CD4-positive, alpha-beta memory T cell (primary cell): Measurements from ENCODE around the gene NR0B2. TPM values are rescaled to one million over a fixed set of nuclear protein-coding genes. Genes with fewer than 3 reads are reported as not detected.

Source experiments
- CTCF ChIA-PET: fragments of 350-600 bp; sonication (Branson Sonifier 250); formaldehyde crosslinking; loops from one replicate; lab custom pipeline; 2021; ENCODE audit warnings: inconsistent platforms; ENCODE audit not compliant: partially characterized antibody; lab: Charles Lee
- POLR2A ChIA-PET: fragments of 350-600 bp; sonication (Branson Sonifier 250); formaldehyde crosslinking; loops from one replicate; lab custom pipeline; 2021; ENCODE audit not compliant: partially characterized antibody; lab: Charles Lee
- DNase-seq, 5 donors: peaks; one replicate each; pipeline versions ENCODE4 v3.0.0 to v3.0.0-alpha.2; 2020 to 2022; ENCODE audit warnings: mixed read lengths in 1 of 5
- H3K27ac ChIP-seq: one replicate; pipeline ENCODE4 v1.7.0; 2013; ENCODE audit warnings: low read depth, low read length
- H3K27me3 ChIP-seq: 2 replicates; pipeline ENCODE4 v1.7.0; 2013; ENCODE audit warnings: mild to moderate bottlenecking, low read length, moderate library complexity; ENCODE audit not compliant: insufficient read depth
- H3K36me3 ChIP-seq: 2 replicates; pipeline ENCODE4 v1.7.0; 2013; ENCODE audit warnings: mild to moderate bottlenecking, low read length, moderate library complexity; ENCODE audit not compliant: insufficient read depth
- H3K4me1 ChIP-seq: 2 replicates; pipeline ENCODE4 v1.7.0; 2013; ENCODE audit warnings: mild to moderate bottlenecking, low read length, moderate library complexity; ENCODE audit not compliant: insufficient read depth
- H3K4me3 ChIP-seq, 2 donors: one replicate each; pipeline ENCODE4 v1.7.0; 2013; ENCODE audit warnings: low read length in 2 of 2, mild to moderate bottlenecking in 1 of 2
- H3K9me3 ChIP-seq, 2 donors: one replicate each; pipeline ENCODE4 v1.7.0; 2013; ENCODE audit warnings: low read length in 2 of 2, control low read depth in 1 of 2; ENCODE audit not compliant: control insufficient read depth in 1 of 2
- H3K27ac Mint-ChIP-seq, 7 donors: one replicate each; pipeline ENCODE4 v1.8.0; 2020 to 2021; ENCODE audit warnings: mixed read lengths in 7 of 7, mild to moderate bottlenecking in 6 of 7, inconsistent platforms in 3 of 7, moderate library complexity in 3 of 7
- H3K27me3 Mint-ChIP-seq, 2 donors: one replicate each; pipeline ENCODE4 v1.8.0; 2020 to 2021; ENCODE audit warnings: mixed read lengths in 2 of 2
- H3K36me3 Mint-ChIP-seq, 2 donors: one replicate each; pipeline ENCODE4 v1.8.0; 2020 to 2021; ENCODE audit warnings: mixed read lengths in 2 of 2, inconsistent platforms in 1 of 2, mild to moderate bottlenecking in 1 of 2
- H3K4me1 Mint-ChIP-seq, 4 donors: one replicate each; pipeline ENCODE4 v1.8.0; 2020 to 2021; ENCODE audit warnings: mixed read lengths in 4 of 4, mild to moderate bottlenecking in 1 of 4
- H3K4me3 Mint-ChIP-seq, 8 donors: one replicate each; pipeline ENCODE4 v1.8.0; 2020 to 2021; ENCODE audit warnings: mixed read lengths in 8 of 8, mild to moderate bottlenecking in 7 of 8, moderate library complexity in 6 of 8, inconsistent platforms in 3 of 8
- H3K9me3 Mint-ChIP-seq, 8 donors: one replicate each; pipeline ENCODE4 v1.8.0; 2020 to 2021; ENCODE audit warnings: mixed read lengths in 8 of 8, mild to moderate bottlenecking in 5 of 8, inconsistent platforms in 3 of 8, moderate library complexity in 1 of 8
- intact Hi-C: fragments of 100-400 bp; cut with micrococcal nuclease; formaldehyde crosslinking; loops from one replicate; pipeline ENCODE4 v1.15.1; 2023
- polyA plus RNA-seq, 2 donors: library from polyadenylated mRNA; unstranded; fragments of 300-500 nt; fragmentation: Illumina TruSeq; gene quantifications; one replicate each; pipeline ENCODE4 v1.2.3, GENCODE V29; 2021
- total RNA-seq, 2 experiments: library from RNA; stranded (reverse); gene quantifications; one replicate each; pipeline ENCODE4 v1.2.3, GENCODE V29; 2021

Gene NR0B2
- total and polyA plus RNA-seq, 4 experiments from 2014 or later: not detected

GRCh38 chr1:26956321-26956720, 42.5 kb upstream of the NR0B2 start:
- no peak overlapping the region for H3K4me3 Mint-ChIP-seq
- intact Hi-C loops: no loop called here
- H3K9me3 ChIP-seq: no peaks in the 10 kb centered on the region
- no peak overlapping the region for H3K27ac ChIP-seq
- H3K4me3 ChIP-seq: no peak overlapping the region
- H3K27ac Mint-ChIP-seq: no peak overlapping the region
- H3K27me3 ChIP-seq: no peaks in the 10 kb centered on the region
- no peak for DNase-seq
- peaks cover 0 to 2% of the 10 kb centered on the region in 2 donors for H3K27me3 Mint-ChIP-seq
- ChIA-PET POLR2A (no interaction called here), CTCF (no interaction called here)
- no peaks in the 10 kb centered on the region for H3K36me3 ChIP-seq
- peaks cover 3 to 15% (median 7%) of the 10 kb centered on the region in 4 donors for H3K4me1 Mint-ChIP-seq
- peaks cover 15% of the 10 kb centered on the region for H3K4me1 ChIP-seq
- peaks cover 0 to 1% (median 0%) of the 10 kb centered on the region in 8 donors for H3K9me3 Mint-ChIP-seq
- H3K36me3 Mint-ChIP-seq: peaks cover 12% of the 10 kb centered on the region in 2 donors

- Histone ChIP-seq H3K4me3 (no peak overlapping the region), H3K27me3 (no peaks in the 10 kb centered on the region), H3K9me3 (no peaks in the 10 kb centered on the region), H3K36me3 (no peaks in the 10 kb centered on the region), H3K4me1 (no peaks in the 10 kb centered on the region), H3K27ac (no peak overlapping the region)
- Mint-ChIP-seq H3K27ac (no peak overlapping the region), H3K4me1 (peaks cover 0 to under 1% (median 0%) of the 10 kb centered on the region in 4 donors), H3K4me3 (no peak overlapping the region), H3K9me3 (peaks cover 0 to 1% (median 0%) of the 10 kb centered on the region in 8 donors), H3K36me3 (peaks cover 20 to 21% of the 10 kb centered on the region in 2 donors), H3K27me3 (no peaks in the 10 kb centered on the region)
- ChIA-PET POLR2A (interaction anchor here (0.6 kb wide), 1 partner anchor 909 kb away, joined by 3 read pairs; no protein-coding TSS in a partner anchor), CTCF (no interaction called here)
- DNase-seq: no peak
- intact Hi-C loops: no loop called here
These were observed 39.6 kb upstream of the NR0B2 start for GRCh38 chr1:26953374-26953773.

GRCh38 chr1:26951821-26952497, 38.2 kb upstream of the NR0B2 start:
- DNase-seq: no peak
- no peaks in the 10 kb centered on the region for H3K9me3 ChIP-seq
- CTCF ChIA-PET: interaction anchor here (1.3 kb wide), 1 partner anchor 9 kb away, joined by 3 read pairs; the partner anchor contains the start of gene KDF1
- H3K36me3 ChIP-seq: no peaks in the 10 kb centered on the region
- Mint-ChIP-seq H3K36me3 (peaks cover 20 to 23% of the 10 kb centered on the region in 2 donors), H3K9me3 (peaks cover 0 to 1% (median 0%) of the 10 kb centered on the region in 8 donors), H3K27me3 (no peaks in the 10 kb centered on the region), H3K4me3 (no peak overlapping the region), H3K27ac (peak overlapping the region in 1 of 7 donors; percentile 24), H3K4me1 (no peaks in the 10 kb centered on the region)
- intact Hi-C loops: no loop called here
- no peaks in the 10 kb centered on the region for H3K4me1 ChIP-seq
- no peaks in the 10 kb centered on the region for H3K27me3 ChIP-seq
- H3K4me3 ChIP-seq: no peak overlapping the region
- POLR2A ChIA-PET: no interaction called here
- H3K27ac ChIP-seq: no peak overlapping the region

- H3K4me1 ChIP-seq: no peaks in the 10 kb centered on the region
- H3K27me3 Mint-ChIP-seq: no peaks in the 10 kb centered on the region
- no peaks in the 10 kb centered on the region for H3K9me3 ChIP-seq
- DNase-seq: no peak
- intact Hi-C loops: no loop called here
- ChIA-PET CTCF (interaction anchor here (1.3 kb wide), 1 partner anchor 9 kb away, joined by 3 read pairs; the partner anchor contains the start of gene KDF1), POLR2A (no interaction called here)
- H3K4me3 ChIP-seq: no peak overlapping the region
- H3K9me3 Mint-ChIP-seq: no peaks in the 10 kb centered on the region
- H3K27ac ChIP-seq: no peak overlapping the region
- no peaks in the 10 kb centered on the region for H3K36me3 ChIP-seq
- H3K4me1 Mint-ChIP-seq: no peaks in the 10 kb centered on the region
- no peak overlapping the region for H3K4me3 Mint-ChIP-seq
- H3K36me3 Mint-ChIP-seq: peaks cover 15 to 25% of the 10 kb centered on the region in 2 donors
- H3K27ac Mint-ChIP-seq: no peak overlapping the region
- no peaks in the 10 kb centered on the region for H3K27me3 ChIP-seq
These were observed 37.4 kb upstream of the NR0B2 start for GRCh38 chr1:26951216-26951615.

- no peak for DNase-seq
- intact Hi-C loops: no loop called here
- peaks cover 16 to 31% of the 10 kb centered on the region in 2 donors for H3K36me3 Mint-ChIP-seq
- Histone ChIP-seq H3K4me1 (no peaks in the 10 kb centered on the region), H3K9me3 (no peaks in the 10 kb centered on the region), H3K4me3 (no peak overlapping the region), H3K27me3 (no peaks in the 10 kb centered on the region), H3K36me3 (peaks cover 6% of the 10 kb centered on the region), H3K27ac (no peak overlapping the region)
- H3K27ac Mint-ChIP-seq: peak overlapping the region in 1 of 7 donors; percentile 47
- no peaks in the 10 kb centered on the region for H3K27me3 Mint-ChIP-seq
- no peaks in the 10 kb centered on the region for H3K4me1 Mint-ChIP-seq
- H3K4me3 Mint-ChIP-seq: no peak overlapping the region
- CTCF ChIA-PET: no interaction called here
- H3K9me3 Mint-ChIP-seq: no peaks in the 10 kb centered on the region
- POLR2A ChIA-PET: no interaction called here
These were observed 36.8 kb upstream of the NR0B2 start for GRCh38 chr1:26950602-26951001.

GRCh38 chr1:26949926-26950319, 36.1 kb upstream of the NR0B2 start:
- H3K27me3 ChIP-seq: no peaks in the 10 kb centered on the region
- H3K27ac Mint-ChIP-seq: no peak overlapping the region
- no peaks in the 10 kb centered on the region for H3K4me1 Mint-ChIP-seq
- DNase-seq: no peak
- no peak overlapping the region for H3K4me3 Mint-ChIP-seq
- intact Hi-C loops: no loop called here
- no peaks in the 10 kb centered on the region for H3K9me3 Mint-ChIP-seq
- POLR2A ChIA-PET: interaction anchor here (0.8 kb wide), 1 partner anchor 9 kb away, joined by 3 read pairs; no protein-coding TSS in a partner anchor
- no peaks in the 10 kb centered on the region for H3K27me3 Mint-ChIP-seq
- no peak overlapping the region for H3K27ac ChIP-seq
- H3K36me3 Mint-ChIP-seq: peaks cover 22 to 38% of the 10 kb centered on the region in 2 donors
- H3K4me3 ChIP-seq: no peak overlapping the region
- CTCF ChIA-PET: no interaction called here
- no peaks in the 10 kb centered on the region for H3K4me1 ChIP-seq
- peaks cover 12% of the 10 kb centered on the region for H3K36me3 ChIP-seq
- no peaks in the 10 kb centered on the region for H3K9me3 ChIP-seq

- H3K4me3 Mint-ChIP-seq: no peak overlapping the region
- POLR2A ChIA-PET: interaction anchor here (0.8 kb wide), 1 partner anchor 9 kb away, joined by 3 read pairs; no protein-coding TSS in a partner anchor
These were observed 35.6 kb upstream of the NR0B2 start for GRCh38 chr1:26949266-26949925.

More at GRCh38 chr1:26949266-26949925, 35.6 kb upstream of the NR0B2 start:
- DNase-seq: no peak
- H3K4me3 ChIP-seq: no peak overlapping the region
- peaks cover 23 to 41% of the 10 kb centered on the region in 2 donors for H3K36me3 Mint-ChIP-seq
- no peak overlapping the region for H3K27ac ChIP-seq
- H3K4me1 ChIP-seq: no peaks in the 10 kb centered on the region
- H3K27me3 ChIP-seq: no peaks in the 10 kb centered on the region
- no peaks in the 10 kb centered on the region for H3K9me3 ChIP-seq
- no peaks in the 10 kb centered on the region for H3K27me3 Mint-ChIP-seq
- peak overlapping the region in 2 of 7 donors; percentile 3 to 52 for H3K27ac Mint-ChIP-seq
- no peaks in the 10 kb centered on the region for H3K4me1 Mint-ChIP-seq
- no peaks in the 10 kb centered on the region for H3K9me3 Mint-ChIP-seq
- peaks cover 13% of the 10 kb centered on the region for H3K36me3 ChIP-seq
- intact Hi-C loops: no loop called here
- CTCF ChIA-PET: no interaction called here
